ENCODE data around the gene ADAM12. TPM values are rescaled to one million over a fixed set of nuclear protein-coding genes. Genes with fewer than 3 reads are reported as not detected.

ADAM12 gene
- total and polyA plus RNA-seq, 10 of the 15 experiments (the other 5 are each of a cell fraction or from before 2014, with no cell fraction given) = under 0.01 to 0.62 (median 0.04) TPM; not detected in 5

DNA sequence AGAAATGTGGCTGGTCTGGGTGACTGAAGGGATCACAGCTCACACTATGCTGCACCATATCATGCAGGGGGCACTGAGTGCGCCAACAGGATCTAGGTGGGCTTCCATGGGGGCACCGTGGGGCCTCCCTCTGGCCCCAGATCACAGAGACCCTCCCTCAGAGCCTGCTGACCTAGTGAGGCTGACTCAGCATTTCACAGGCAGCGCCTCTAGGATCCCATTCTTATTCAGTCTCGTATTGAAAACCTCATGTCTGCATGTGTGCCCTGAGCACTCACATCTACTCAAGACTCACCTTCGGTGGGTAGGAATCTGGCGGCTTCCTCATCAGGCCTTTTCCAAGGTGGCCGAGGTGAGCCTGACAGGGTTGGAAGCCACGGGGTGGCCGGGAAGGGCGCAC lies 350.3 kb downstream of the ADAM12 start:
- FAIRE-seq (no peak), DNase-seq (ENCODE audit: low read depth, low spot score) (no peak), ATAC-seq (no peak)
- CTCF ChIA-PET = interaction anchor here (0.5 kb wide), 1 partner anchor 11 kb away, joined by 3 read pairs; no protein-coding TSS in a partner anchor
- Histone ChIP-seq H4K20me1 (ENCODE audit: control insufficient read depth, insufficient read depth) (no peaks in the 10 kb centered on the region), H3K27ac (ENCODE audit: control insufficient read depth, insufficient read depth) (no peak overlapping the region), H3K79me2 (ENCODE audit: control insufficient read depth, insufficient read depth, low read length) (no peaks in the 10 kb centered on the region), H2AFZ (ENCODE audit: control insufficient read depth, low read depth, low read length) (no peak overlapping the region), H3K27me3 (replicated peaks in 1 of 2; ENCODE audit: control insufficient read depth in 2 of 2, insufficient read depth in 2 of 2, low read length in 1 of 2) (no peaks in the 10 kb centered on the region), H3K4me3 (no peak overlapping the region), H3K4me2 (ENCODE audit: control insufficient read depth, insufficient read depth) (no peak overlapping the region), H3K4me1 (ENCODE audit: control insufficient read depth, insufficient read depth, low read length) (peaks cover 13% of the 10 kb centered on the region), H3K9ac (ENCODE audit: control insufficient read depth, insufficient read depth, low read length) (no peak overlapping the region), H3K9me3 (replicated peaks; ENCODE audit: control insufficient read depth, insufficient read depth, low read length) (peaks cover 3% of the 10 kb centered on the region; the same call in 1 of the 3 replicates), H3K36me3 (ENCODE audit: control insufficient read depth in 2 of 2, insufficient read depth in 2 of 2, low read length in 1 of 2) (no peaks in the 10 kb centered on the region)
- 18% methylated on average over 10 of the region's 10 CpGs for WGBS (ENCODE audit: insufficient coverage, insufficient replicate concordance, low lambda C conversion rate, missing lambda C conversion rate)
- intact Hi-C loops (cut with micrococcal nuclease; ENCODE audit: unreplicated experiment) (no loop called here), in situ Hi-C loops (cut with MboI) (no loop called here)
- TF ChIP-seq EGR1 (IDR thresholded peaks at IDR 0.05; ENCODE audit: borderline replicate concordance in 1 of 2, low read depth in 2 of 2, low read length in 2 of 2) (no peak), PAX8 (IDR thresholded peaks at IDR 0.05) (no peak), RAD51 (IDR thresholded peaks at IDR 0.05) (no peak), POLR2AphosphoS5 (IDR thresholded peaks at IDR 0.05; ENCODE audit: low read length) (no peak), ZNF24 (IDR thresholded peaks at IDR 0.05) (no peak), ZNF384 (IDR thresholded peaks at IDR 0.05; ENCODE audit: borderline replicate concordance, low read depth, low read length) (no peak), IKZF2 (IDR thresholded peaks at IDR 0.05) (no peak), GATAD2B (conservative IDR thresholded peaks at IDR 0.05; ENCODE audit: low read depth) (no peak), CHD1 (IDR thresholded peaks at IDR 0.05; ENCODE audit: low read depth, low read length) (no peak), TCF7 (IDR thresholded peaks at IDR 0.05; ENCODE audit: borderline replicate concordance) (no peak), NR2C1 (IDR thresholded peaks at IDR 0.05) (no peak), MYC (IDR thresholded peaks at IDR 0.05; ENCODE audit: insufficient read depth, insufficient read length, insufficient replicate concordance, low read length, severe bottlenecking) (no peak), ZNF622 (IDR thresholded peaks at IDR 0.05) (no peak)
- TF ChIP-seq, protein P1, sequence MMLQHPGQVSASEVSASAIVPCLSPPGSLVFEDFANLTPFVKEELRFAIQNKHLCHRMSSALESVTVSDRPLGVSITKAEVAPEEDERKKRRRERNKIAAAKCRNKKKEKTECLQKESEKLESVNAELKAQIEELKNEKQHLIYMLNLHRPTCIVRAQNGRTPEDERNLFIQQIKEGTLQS (IDR thresholded peaks at IDR 0.05; ENCODE audit: borderline replicate concordance, extremely low read depth, low read depth, low read length) = no peak
- POLR2A ChIA-PET = interaction anchor here (0.7 kb wide), 1 partner anchor 46 kb away, joined by 5 read pairs; no protein-coding TSS in a partner anchor
- RAD21 ChIA-PET (ENCODE audit: unreplicated experiment) = no interaction called here
- SMC1A ChIA-PET (ENCODE audit: uncharacterized antibody, unreplicated experiment) = interaction anchor here (1.6 kb wide), 1 partner anchor 53 kb away, joined by 3 read pairs; no protein-coding TSS in a partner anchor
- BruUV-seq (replicated peaks) = no TSS peak

All from GM12878 (cell line).